B cell (primary cell): ENCODE data around the gene GRK6. TPM values are rescaled to one million over a fixed set of nuclear protein-coding genes. Genes with fewer than 3 reads are reported as not detected.

Source experiments
- ATAC-seq: fragments of 200-7000 bp; cut with Tn5 transposase; one replicate; pipeline ENCODE4 v1.10.0; 2021; ENCODE audit warnings: low read depth, mild to moderate bottlenecking, moderate number of reproducible peaks, moderate library complexity
- CTCF ChIA-PET: fragments of 350-600 bp; sonication (Branson Sonifier 250); formaldehyde crosslinking; loops from one replicate; lab custom pipeline; 2021; ENCODE audit warnings: antibody characterized with exemption, inconsistent platforms; lab: Charles Lee
- POLR2A ChIA-PET: fragments of 350-600 bp; sonication (Branson Sonifier 250); formaldehyde crosslinking; loops from one replicate; lab custom pipeline; 2021; ENCODE audit warnings: antibody characterized with exemption; lab: Charles Lee
- DNase-seq: peaks from one replicate; pipeline ENCODE4 v3.0.0; 2013
- H2AFZ ChIP-seq: 2 replicates; pipeline ENCODE4 v1.6.1; 2012; ENCODE audit warnings: mild to moderate bottlenecking, low read depth, low read length; ENCODE audit not compliant: insufficient read depth, poor library complexity, severe bottlenecking
- H3K27ac ChIP-seq, 2 donors: 1 replicate in 1 of 2; 2 replicates in 1 of 2; pipeline ENCODE4 v1.5.1; 2012 to 2013; ENCODE audit warnings: low read length in 2 of 2, mild to moderate bottlenecking in 2 of 2, moderate library complexity in 1 of 2
- H3K27me3 ChIP-seq, 4 experiments: fragments of 200-600 bp in 1 of 4; sonication (generic) in 1 of 4; replicated peaks in 1 of 4; 1 replicate in 2 of 4; 2 replicates in 2 of 4; pipeline versions ENCODE4 v1.6.1 to v1.7.0; 2013 to 2016; ENCODE audit warnings: low read length in 3 of 4, mild to moderate bottlenecking in 2 of 4, mixed read lengths in 1 of 4, moderate library complexity in 1 of 4; ENCODE audit not compliant: insufficient read depth in 4 of 4, control insufficient read depth in 3 of 4; ENCODE audit errors: control extremely low read depth in 1 of 4
- H3K36me3 ChIP-seq, 2 experiments: replicated peaks in 1 of 2; 1 replicate in 1 of 2; 2 replicates in 1 of 2; pipeline versions ENCODE4 v1.6.1 to v1.7.1; 2013; ENCODE audit warnings: low read length in 1 of 2; ENCODE audit not compliant: insufficient read depth in 2 of 2, control insufficient read depth in 1 of 2; ENCODE audit errors: control extremely low read depth in 1 of 2, extremely low read depth in 1 of 2
- H3K4me1 ChIP-seq, 2 donors: fragments of 200-600 bp in 1 of 2; sonication (generic) in 1 of 2; 1 replicate in 1 of 2; 2 replicates in 1 of 2; pipeline versions ENCODE4 v1.5.1 to v1.6.1; 2013 to 2017; ENCODE audit warnings: low read length in 2 of 2; ENCODE audit not compliant: control insufficient read depth in 2 of 2, insufficient read depth in 2 of 2
- H3K4me2 ChIP-seq: replicated peaks from 2 replicates; pipeline ENCODE3; 2012; ENCODE audit warnings: mild to moderate bottlenecking, low read depth, low read length; ENCODE audit not compliant: poor library complexity, severe bottlenecking
- H3K4me3 ChIP-seq, 5 experiments: fragments of 200-600 bp in 1 of 5; sonication (generic) in 1 of 5; 1 replicate in 3 of 5; 2 replicates in 2 of 5; pipeline versions ENCODE4 v1.5.1 to v1.7.0; 2011 to 2016; ENCODE audit warnings: low read length in 4 of 5, mild to moderate bottlenecking in 4 of 5, low read depth in 2 of 5, control low read depth in 1 of 5, moderate library complexity in 1 of 5; ENCODE audit not compliant: insufficient read depth in 1 of 5; ENCODE audit errors: control extremely low read depth in 1 of 5, extremely low read depth in 1 of 5
- H3K79me2 ChIP-seq: fragments of 200-600 bp; sonication (generic); one replicate; pipeline ENCODE4 v1.6.0; 2016; ENCODE audit warnings: low read length; ENCODE audit not compliant: control insufficient read depth, insufficient read depth
- H3K9ac ChIP-seq: fragments of 200-600 bp; sonication (generic); 2 replicates; pipeline ENCODE4 v1.6.1; 2017; ENCODE audit warnings: mild to moderate bottlenecking, low read length, moderate library complexity
- H3K9me3 ChIP-seq, 3 donors: one replicate each; pipeline versions ENCODE4 v1.6.1 to v1.7.1; 2013; ENCODE audit warnings: low read length in 2 of 3; ENCODE audit not compliant: control insufficient read depth in 2 of 3, insufficient read depth in 1 of 3; ENCODE audit errors: control extremely low read depth in 1 of 3
- H4K20me1 ChIP-seq: 2 replicates; pipeline ENCODE4 v1.6.0; 2012; ENCODE audit warnings: mild to moderate bottlenecking, low read length; ENCODE audit not compliant: insufficient read depth, control insufficient read depth, poor library complexity, severe bottlenecking
- H3K27ac Mint-ChIP-seq: one replicate; pipeline ENCODE4 v1.8.0; 2021; ENCODE audit warnings: mixed read lengths
- H3K27me3 Mint-ChIP-seq: one replicate; pipeline ENCODE4 v1.8.0; 2021; ENCODE audit warnings: mixed read lengths
- H3K4me1 Mint-ChIP-seq: one replicate; pipeline ENCODE4 v1.8.0; 2021; ENCODE audit warnings: mixed read lengths
- H3K4me3 Mint-ChIP-seq: one replicate; pipeline ENCODE4 v1.8.0; 2021; ENCODE audit warnings: mixed read lengths
- H3K9me3 Mint-ChIP-seq: one replicate; pipeline ENCODE4 v1.8.0; 2022; ENCODE audit warnings: mixed read lengths; ENCODE audit not compliant: insufficient read depth
- EZH2 ChIP-seq: IDR thresholded peaks from 2 replicates; pipeline ENCODE4 v1.6.1; 2012; ENCODE audit warnings: borderline replicate concordance, low read depth, mild to moderate bottlenecking, moderate library complexity, low read length; ENCODE audit not compliant: insufficient read depth, poor library complexity, severe bottlenecking
- WGBS: methylation state at CpG from one replicate; pipeline ENCODE4 v1.1.5; 2013; ENCODE audit warnings: missing lambda C conversion rate; ENCODE audit not compliant: insufficient coverage; 5-methylcytosine and 5-hydroxymethylcytosine counted together
- intact Hi-C: fragments of 100-400 bp; cut with micrococcal nuclease; formaldehyde crosslinking; loops from one replicate; pipeline ENCODE4 v1.10.0; 2022
- polyA plus RNA-seq: library from polyadenylated mRNA; depleted of rRNA; stranded (reverse); fragments of >200 nt; gene quantifications from 2 replicates; pipeline ENCODE4 v1.2.3, GENCODE V29; 2012
- total RNA-seq, 2 donors: library from RNA; stranded (reverse); fragments of 120-200 nt in 1 of 2; gene quantifications; 1 replicate in 1 of 2; 2 replicates in 1 of 2; pipeline versions ENCODE4 v1.2.3 to v1.2.4, GENCODE V29; 2013 to 2022
- TF ChIP-seq, protein P1 (sequence below): fragments of 200-600 bp; IDR thresholded peaks from one replicate; pipeline ENCODE4 v1.8.0; 2022; ENCODE audit warnings: antibody characterized with exemption, mild to moderate bottlenecking

GRK6 gene
- total and polyA plus RNA-seq, 2 donors (not counting 1 experiment from before 2014, with no cell fraction given), result 155 to 173 TPM

GRCh38 chr5:177430140-177430951 is 3.9 kb downstream of the GRK6 start:
- POLR2A ChIA-PET, result interaction anchor here (0.7 to 6.8 kb wide), 7 partner anchors 15 to 894 kb away, joined by 3 to 103 read pairs (median 6); partner anchors contain the start of genes LMAN2 and PRR7
- H3K36me3 ChIP-seq, result peaks cover 0 to 66% of the 10 kb centered on the region in 2 experiments
- H3K79me2 ChIP-seq, result peaks cover 67% of the 10 kb centered on the region
- no peak for ATAC-seq
- no peaks in the 10 kb centered on the region for H3K9me3 ChIP-seq
- CTCF ChIA-PET, result interaction anchor here (0.7 to 12.4 kb wide), 6 partner anchors 13 to 78 kb away, joined by 3 to 152 read pairs (median 110); partner anchors contain the start of gene PRR7
- intact Hi-C loops, result no loop called here
- H3K4me3 Mint-ChIP-seq, result peak overlapping the region; percentile 94
- peak overlapping the region; percentile 82 for H3K9ac ChIP-seq
- H3K4me3 ChIP-seq, result peak overlapping the region in 3 of 5 experiments; percentile 4 to 74 (median 63)
- H3K4me1 Mint-ChIP-seq, result peaks cover 75% of the 10 kb centered on the region
- no peaks in the 10 kb centered on the region for H3K9me3 Mint-ChIP-seq
- peak overlapping the region; percentile 97 for H3K27ac Mint-ChIP-seq
- no peak overlapping the region for H2AFZ ChIP-seq
- peak overlapping the region; percentile 92 to 96 for H3K27ac ChIP-seq
- no peaks in the 10 kb centered on the region for H3K27me3 ChIP-seq
- no peak for TF ChIP-seq EZH2
- TF ChIP-seq, protein P1, sequence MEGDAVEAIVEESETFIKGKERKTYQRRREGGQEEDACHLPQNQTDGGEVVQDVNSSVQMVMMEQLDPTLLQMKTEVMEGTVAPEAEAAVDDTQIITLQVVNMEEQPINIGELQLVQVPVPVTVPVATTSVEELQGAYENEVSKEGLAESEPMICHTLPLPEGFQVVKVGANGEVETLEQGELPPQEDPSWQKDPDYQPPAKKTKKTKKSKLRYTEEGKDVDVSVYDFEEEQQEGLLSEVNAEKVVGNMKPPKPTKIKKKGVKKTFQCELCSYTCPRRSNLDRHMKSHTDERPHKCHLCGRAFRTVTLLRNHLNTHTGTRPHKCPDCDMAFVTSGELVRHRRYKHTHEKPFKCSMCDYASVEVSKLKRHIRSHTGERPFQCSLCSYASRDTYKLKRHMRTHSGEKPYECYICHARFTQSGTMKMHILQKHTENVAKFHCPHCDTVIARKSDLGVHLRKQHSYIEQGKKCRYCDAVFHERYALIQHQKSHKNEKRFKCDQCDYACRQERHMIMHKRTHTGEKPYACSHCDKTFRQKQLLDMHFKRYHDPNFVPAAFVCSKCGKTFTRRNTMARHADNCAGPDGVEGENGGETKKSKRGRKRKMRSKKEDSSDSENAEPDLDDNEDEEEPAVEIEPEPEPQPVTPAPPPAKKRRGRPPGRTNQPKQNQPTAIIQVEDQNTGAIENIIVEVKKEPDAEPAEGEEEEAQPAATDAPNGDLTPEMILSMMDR, result no peak
- 53% methylated on average over 26 of the region's 26 CpGs for WGBS
- peaks cover 67 to 87% of the 10 kb centered on the region in 2 donors for H3K4me1 ChIP-seq
- H3K4me2 ChIP-seq, result peak overlapping the region; percentile 90
- peaks cover 76% of the 10 kb centered on the region for H4K20me1 ChIP-seq
- no peak for DNase-seq
- H3K27me3 Mint-ChIP-seq, result no peaks in the 10 kb centered on the region
